ENCODE data around the gene FKBP8. TPM values are rescaled to one million over a fixed set of nuclear protein-coding genes. Genes with fewer than 3 reads are reported as not detected.
A peak's percentile ranks its signal among the peaks of the same experiment; 100 is the strongest.
"Not testable (repeated sequence)": the region's sequence is repeated elsewhere in the genome, so short reads cannot be mapped to it uniquely, and the experiment has no call there.

The FKBP8 gene
- total RNA-seq: 181 TPM
- long read RNA-seq, transcript FKBP8-201 (9 exons, 1,710 nt): minor isoform, 146 of 399 reads
- long read RNA-seq, transcript FKBP8-213 (9 exons, 1,849 nt): major isoform, 181 of 399 reads
- long read RNA-seq, partial matches to known transcripts: 48 of 399 reads
- long read RNA-seq, other reads (novel, unspliced or antisense): 19 of 399 reads

- peak; percentile 98 for ATAC-seq
- DNase-seq: peak; percentile 98
- intact Hi-C loops (cut with micrococcal nuclease): no loop called here
These were observed at the start of gene FKBP8 for GRCh38 chr19:18542941-18543813. FKBP8 (minus strand) TSS chr19:18543573; CDS start chr19:18541970, 1,603 bp downstream.

- not testable (repeated sequence) for ATAC-seq
- intact Hi-C loops (cut with micrococcal nuclease): loop anchor here (10.0 kb wide), 1 partner anchor 252 kb away; no protein-coding TSS in a partner anchor
These were observed 49.4 kb upstream of the FKBP8 start for GRCh38 chr19:18592732-18593131.

GRCh38 chr19:18591735-18592385 lies 48.5 kb upstream of the FKBP8 start:
- intact Hi-C loops (cut with micrococcal nuclease): loop anchor here (10.0 kb wide), 1 partner anchor 253 kb away; no protein-coding TSS in a partner anchor
- ATAC-seq (no peak), DNase-seq (no peak)

More at GRCh38 chr19:18592732-18593131, 49.4 kb upstream of the FKBP8 start:
- DNase-seq: not testable (repeated sequence)

GRCh38 chr19:18590273-18591272 lies 47.2 kb upstream of the FKBP8 start:
- DNase-seq (peak; percentile 52), ATAC-seq (no peak)
- intact Hi-C loops (cut with micrococcal nuclease): loop anchor here (10.0 kb wide), 1 partner anchor 254 kb away; no protein-coding TSS in a partner anchor

- ATAC-seq (peak; percentile 72), DNase-seq (peak; percentile 80)
- intact Hi-C loops (cut with micrococcal nuclease): loop anchor here (10.0 kb wide), 1 partner anchor 255 kb away; no protein-coding TSS in a partner anchor
These were observed 46.3 kb upstream of the FKBP8 start for GRCh38 chr19:18589380-18590272.

- DNase-seq: peak; percentile 92
- ATAC-seq: peak; percentile 92
- intact Hi-C loops (cut with micrococcal nuclease): no loop called here
These were observed 45.4 kb upstream of the FKBP8 start, which contains the start of gene REX1BD for GRCh38 chr19:18588611-18589379. REX1BD (plus strand) TSS chr19:18588798; CDS start chr19:18588802, 4 bp downstream.

GRCh38 chr19:18587962-18588610 lies 44.7 kb upstream of the FKBP8 start:
- no peak for DNase-seq
- intact Hi-C loops (cut with micrococcal nuclease): no loop called here
- ATAC-seq: no peak

GRCh38 chr19:18587561-18587960 lies 44.2 kb upstream of the FKBP8 start:
- ATAC-seq (no peak), DNase-seq (no peak)
- intact Hi-C loops (cut with micrococcal nuclease): no loop called here

- ATAC-seq: no peak
- intact Hi-C loops (cut with micrococcal nuclease): no loop called here
These were observed 42.9 kb upstream of the FKBP8 start for GRCh38 chr19:18586306-18586705.

GRCh38 chr19:18580311-18580710 lies 36.9 kb upstream of the FKBP8 start:
- intact Hi-C loops (cut with micrococcal nuclease): no loop called here
- ATAC-seq (no peak), DNase-seq (no peak)

More at GRCh38 chr19:18586306-18586705, 42.9 kb upstream of the FKBP8 start:
- no peak for DNase-seq

GRCh38 chr19:18577365-18577914 lies 34.1 kb upstream of the FKBP8 start:
- intact Hi-C loops (cut with micrococcal nuclease): no loop called here
- DNase-seq: no peak
- ATAC-seq: no peak

GRCh38 chr19:18576383-18576782 lies 33.0 kb upstream of the FKBP8 start:
- DNase-seq: no peak
- no peak for ATAC-seq
- intact Hi-C loops (cut with micrococcal nuclease): no loop called here

GRCh38 chr19:18574691-18575291 lies 31.4 kb upstream of the FKBP8 start:
- intact Hi-C loops (cut with micrococcal nuclease): no loop called here
- DNase-seq: no peak
- no peak for ATAC-seq

GRCh38 chr19:18571564-18572344 lies 28.4 kb upstream of the FKBP8 start, which contains the start of gene UBA52:
UBA52 (plus strand) TSS chr19:18571857; CDS start chr19:18573301, 1,444 bp downstream.
- ATAC-seq (peak; percentile 97), DNase-seq (peak; percentile 99)
- intact Hi-C loops (cut with micrococcal nuclease): no loop called here

GRCh38 chr19:18568367-18568766 lies 25.0 kb upstream of the FKBP8 start:
- intact Hi-C loops (cut with micrococcal nuclease): no loop called here
- no peak for DNase-seq

More at GRCh38 chr19:18568367-18568766, 25.0 kb upstream of the FKBP8 start:
- no peak for ATAC-seq
